BJ (cell line): ENCODE measurements around the gene ADRA2B. TPM values are rescaled to one million over a fixed set of nuclear protein-coding genes. Genes with fewer than 3 reads are reported as not detected.

Source experiments
- CTCF ChIA-PET: fragments of 350-600 bp; formaldehyde crosslinking; extraction: SDS; loops from one replicate; lab custom pipeline; 2021; ENCODE audit warnings: antibody characterized with exemption, inconsistent platforms; lab: Yijun Ruan, JAX
- POLR2A ChIA-PET: fragments of 300-600 bp; sonication (Branson Sonifier 250); formaldehyde crosslinking; extraction: SDS; loops from one replicate; lab custom pipeline; 2021; ENCODE audit warnings: antibody characterized with exemption; lab: Charles Lee
- DNase-seq: peaks from one replicate; pipeline ENCODE4 v3.0.0-alpha.2; 2011; ENCODE audit warnings: low read depth
- H3K27me3 ChIP-seq: 2 replicates; pipeline ENCODE4 v1.6.0; 2011; ENCODE audit warnings: low read length; ENCODE audit not compliant: control insufficient read depth, insufficient read depth
- H3K36me3 ChIP-seq: 2 replicates; pipeline ENCODE4 v1.5.1; 2011; ENCODE audit warnings: low read length; ENCODE audit not compliant: control insufficient read depth, insufficient read depth
- H3K4me3 ChIP-seq: 2 replicates; pipeline ENCODE4 v1.5.1; 2011; ENCODE audit warnings: low read depth, mild to moderate bottlenecking, control low read depth, low read length
- CTCF ChIP-seq: IDR thresholded peaks from 2 replicates; pipeline ENCODE4 v1.5.1; 2011; ENCODE audit warnings: low read depth, mild to moderate bottlenecking, control low read depth, inconsistent platforms, low read length, moderate library complexity; ENCODE audit not compliant: insufficient read depth
- polyA plus RNA-seq: library from polyadenylated mRNA; depleted of rRNA; stranded (reverse); fragments of >200 nt; gene quantifications from 2 replicates; pipeline ENCODE4 v1.2.3, GENCODE V29; 2011

Gene ADRA2B
- polyA plus RNA-seq, 1 experiment, result not detected

GRCh38 chr2:96092573-96092877 is 23.8 kb downstream of the ADRA2B start:
- ChIA-PET CTCF (interaction anchor here (1.0 to 1.3 kb wide), 4 partner anchors 9 to 25 kb away, joined by 3 to 5 read pairs (median 3); no protein-coding TSS in a partner anchor), POLR2A (no interaction called here)
- peaks cover 9% of the 10 kb centered on the region for H3K27me3 ChIP-seq
- DNase-seq, result no peak
- TF ChIP-seq CTCF, result no peak
- no peaks in the 10 kb centered on the region for H3K36me3 ChIP-seq
- H3K4me3 ChIP-seq, result no peak overlapping the region

- CTCF ChIA-PET, result interaction anchor here (0.8 to 1.3 kb wide), 5 partner anchors 10 to 69 kb away, joined by 3 to 5 read pairs (median 3); no protein-coding TSS in a partner anchor
- Histone ChIP-seq H3K36me3 (no peaks in the 10 kb centered on the region), H3K27me3 (peaks cover 9% of the 10 kb centered on the region), H3K4me3 (no peak overlapping the region)
- no peak for DNase-seq
- no peak for TF ChIP-seq CTCF
- POLR2A ChIA-PET, result no interaction called here
These were observed 24.4 kb downstream of the ADRA2B start for GRCh38 chr2:96091711-96092572.

GRCh38 chr2:96091141-96091710 is 25.1 kb downstream of the ADRA2B start:
- ChIA-PET CTCF (interaction anchor here (0.6 to 0.8 kb wide), 2 partner anchors 10 to 69 kb away, joined by 3 to 4 read pairs; no protein-coding TSS in a partner anchor), POLR2A (no interaction called here)
- DNase-seq, result no peak
- no peaks in the 10 kb centered on the region for H3K36me3 ChIP-seq
- peaks cover 9% of the 10 kb centered on the region for H3K27me3 ChIP-seq
- no peak overlapping the region for H3K4me3 ChIP-seq
- no peak for TF ChIP-seq CTCF

- H3K27me3 ChIP-seq, result peaks cover 12% of the 10 kb centered on the region
- no peaks in the 10 kb centered on the region for H3K36me3 ChIP-seq
- DNase-seq, result no peak
- CTCF ChIA-PET, result interaction anchor here (0.9 kb wide), 1 partner anchor 26 kb away, joined by 3 read pairs; no protein-coding TSS in a partner anchor
- POLR2A ChIA-PET, result no interaction called here
- H3K4me3 ChIP-seq, result no peak overlapping the region
- no peak for TF ChIP-seq CTCF
These were observed 26.0 kb downstream of the ADRA2B start for GRCh38 chr2:96090196-96090926.
